Naive B cell (primary cell): ENCODE data around the gene VCX2. TPM values are rescaled to one million over a fixed set of nuclear protein-coding genes. Genes with fewer than 3 reads are reported as not detected.
"Not testable (repeated sequence)": the region's sequence is repeated elsewhere in the genome, so short reads cannot be mapped to it uniquely, and the experiment has no call there.

Source experiments
- ATAC-seq, 2 donors: fragments of 150-1000 bp; cut with Tn5 transposase; 2 replicates each; pipeline ENCODE4 v1.10.0; 2021; ENCODE audit warnings: low read depth in 2 of 2, mild to moderate bottlenecking in 2 of 2, moderate library complexity in 2 of 2
- DNase-seq: peaks from one replicate; pipeline ENCODE4 v3.0.0; 2022
- H3K27ac Mint-ChIP-seq, 6 donors: one replicate each; pipeline ENCODE4 v1.8.0; 2020 to 2022; ENCODE audit warnings: mild to moderate bottlenecking in 6 of 6, mixed read lengths in 6 of 6, moderate library complexity in 5 of 6, inconsistent platforms in 2 of 6
- H3K27me3 Mint-ChIP-seq, 3 donors: one replicate each; pipeline ENCODE4 v1.8.0; 2021 to 2022; ENCODE audit warnings: mixed read lengths in 3 of 3, mild to moderate bottlenecking in 1 of 3
- H3K36me3 Mint-ChIP-seq, 2 donors: one replicate each; pipeline ENCODE4 v1.8.0; 2020 to 2022; ENCODE audit warnings: mixed read lengths in 2 of 2, inconsistent platforms in 1 of 2, mild to moderate bottlenecking in 1 of 2
- H3K4me1 Mint-ChIP-seq, 3 donors: one replicate each; pipeline ENCODE4 v1.8.0; 2020 to 2022; ENCODE audit warnings: mixed read lengths in 3 of 3, inconsistent platforms in 1 of 3, mild to moderate bottlenecking in 1 of 3, moderate library complexity in 1 of 3
- H3K4me3 Mint-ChIP-seq, 8 donors: one replicate each; pipeline ENCODE4 v1.8.0; 2020 to 2022; ENCODE audit warnings: mild to moderate bottlenecking in 8 of 8, mixed read lengths in 8 of 8, moderate library complexity in 8 of 8, inconsistent platforms in 2 of 8
- H3K9me3 Mint-ChIP-seq, 7 donors: one replicate each; pipeline ENCODE4 v1.8.0; 2020 to 2022; ENCODE audit warnings: mixed read lengths in 7 of 7, mild to moderate bottlenecking in 5 of 7, inconsistent platforms in 2 of 7, moderate library complexity in 1 of 7
- polyA plus RNA-seq, 6 donors: library from polyadenylated mRNA; unstranded; fragments of 300-500 nt; fragmentation: Illumina TruSeq; gene quantifications; one replicate each; pipeline ENCODE4 v1.2.3, GENCODE V29; 2021; ENCODE audit warnings: low read depth in 6 of 6

The VCX2 gene
- polyA plus RNA-seq, 6 donors from 2014 or later: not detected

DNA sequence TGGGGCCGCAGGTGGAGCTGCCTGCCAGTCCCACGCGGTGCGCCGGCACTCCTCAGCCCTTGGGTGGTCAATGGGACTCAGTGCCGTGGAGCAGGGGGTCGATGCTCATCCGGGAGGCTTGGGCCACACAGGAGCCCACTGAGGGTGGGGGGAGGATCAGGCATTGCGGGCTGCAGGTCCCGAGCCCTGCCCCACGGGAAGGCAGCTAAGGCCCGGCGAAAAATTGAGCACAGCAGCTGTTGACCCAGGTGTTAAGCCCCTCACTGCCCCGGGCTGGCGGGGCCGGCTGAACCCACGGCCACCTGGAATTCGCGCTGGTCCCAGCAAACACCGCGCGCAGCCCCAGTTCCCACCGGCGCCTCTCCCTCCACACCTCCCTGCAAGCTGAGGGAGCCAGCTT is 26.1 kb downstream of the VCX2 start:
- no peak for ATAC-seq
- Mint-ChIP-seq H3K27ac (no peak overlapping the region), H3K36me3 (peaks cover 0 to 6% of the 10 kb centered on the region in 2 donors), H3K9me3 (peaks cover 0 to 13% (median 10%) of the 10 kb centered on the region in 7 donors), H3K27me3 (no peaks in the 10 kb centered on the region), H3K4me1 (peaks cover 0 to 3% (median 0%) of the 10 kb centered on the region in 3 donors), H3K4me3 (no peak overlapping the region)
- DNase-seq: no peak

- Mint-ChIP-seq H3K27ac (no peak overlapping the region), H3K27me3 (no peaks in the 10 kb centered on the region), H3K36me3 (no peaks in the 10 kb centered on the region), H3K4me1 (peaks cover 0 to 3% (median 0%) of the 10 kb centered on the region in 3 donors), H3K9me3 (peaks cover 0 to 15% (median 4%) of the 10 kb centered on the region in 7 donors), H3K4me3 (no peak overlapping the region)
- ATAC-seq (no peak), DNase-seq (no peak)
Observed at GRCh38 chrX:8141896-8142295, 29.2 kb downstream of the VCX2 start.

DNA sequence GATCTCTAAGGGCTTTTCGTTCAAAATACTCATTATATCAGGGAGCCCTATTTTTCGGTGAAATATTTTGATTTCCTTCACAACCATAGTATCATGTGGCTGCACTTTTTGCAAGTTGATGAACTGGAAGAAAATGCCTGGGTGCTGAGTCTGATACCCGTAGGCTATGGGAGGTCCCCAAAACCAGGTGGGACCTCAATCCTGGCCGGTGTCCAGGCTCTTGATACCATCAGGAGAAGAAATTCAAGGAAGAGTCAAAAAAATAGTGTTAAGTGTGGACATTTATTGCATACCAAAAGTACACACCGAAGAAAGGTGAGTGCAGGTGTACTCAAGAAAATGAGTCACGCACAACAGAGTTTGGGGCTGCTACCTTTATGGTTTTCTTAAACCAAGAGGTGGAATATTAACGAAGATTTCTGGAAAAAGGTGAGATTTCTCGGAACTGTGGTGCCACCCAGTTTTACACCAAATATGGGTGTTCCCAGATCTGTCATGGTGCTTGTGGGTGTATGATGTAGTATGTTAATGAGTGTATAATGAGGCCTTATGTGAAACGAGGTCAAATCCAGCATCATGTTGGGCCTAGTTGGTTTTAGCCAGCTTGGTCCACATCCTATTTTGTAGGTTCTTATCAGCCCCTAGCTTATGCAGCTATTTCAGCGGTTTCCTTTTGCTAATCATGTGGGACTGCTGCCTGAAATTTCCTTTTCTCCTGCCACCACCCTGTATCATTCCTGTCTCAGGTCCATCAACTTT is 29.9 kb downstream of the VCX2 start:
- H3K9me3 Mint-ChIP-seq: peaks cover 0 to 15% (median 4%) of the 10 kb centered on the region in 7 donors
- H3K4me3 Mint-ChIP-seq: no peak overlapping the region
- no peaks in the 10 kb centered on the region for H3K27me3 Mint-ChIP-seq
- H3K36me3 Mint-ChIP-seq: no peaks in the 10 kb centered on the region
- peaks cover 0 to 3% (median 0%) of the 10 kb centered on the region in 3 donors for H3K4me1 Mint-ChIP-seq
- ATAC-seq (no peak), DNase-seq (no peak)
- H3K27ac Mint-ChIP-seq: no peak overlapping the region

DNA sequence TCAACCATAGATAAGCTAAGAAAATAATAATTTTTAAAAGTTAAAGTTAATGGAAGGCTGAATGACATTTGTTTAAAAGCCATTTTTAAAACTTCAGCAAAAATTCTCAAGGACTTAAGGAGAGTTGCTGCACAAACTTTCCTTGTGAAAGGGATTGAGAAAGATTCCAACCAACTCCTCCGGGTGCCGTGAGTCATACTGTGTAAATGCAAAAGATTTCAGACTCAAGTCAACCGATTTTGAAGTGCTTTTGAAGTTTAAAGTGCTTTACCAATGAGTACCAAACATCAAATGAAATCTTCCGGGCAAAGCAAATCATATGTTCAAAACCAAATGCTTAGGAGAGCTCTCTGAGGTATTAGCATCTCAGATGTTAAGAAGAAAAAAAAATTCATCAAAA is 31.4 kb downstream of the VCX2 start:
- no peaks in the 10 kb centered on the region for H3K27me3 Mint-ChIP-seq
- ATAC-seq (no peak), DNase-seq (no peak)
- H3K4me3 Mint-ChIP-seq: no peak overlapping the region
- no peaks in the 10 kb centered on the region for H3K36me3 Mint-ChIP-seq
- peaks cover 0 to 3% (median 0%) of the 10 kb centered on the region in 3 donors for H3K4me1 Mint-ChIP-seq
- peaks cover 2 to 15% (median 3%) of the 10 kb centered on the region in 7 donors for H3K9me3 Mint-ChIP-seq
- H3K27ac Mint-ChIP-seq: no peak overlapping the region

GRCh38 chrX:8138252-8138651 is 32.8 kb downstream of the VCX2 start:
- H3K4me1 Mint-ChIP-seq: no peaks in the 10 kb centered on the region
- H3K27me3 Mint-ChIP-seq: no peaks in the 10 kb centered on the region
- DNase-seq (no peak), ATAC-seq (no peak)
- H3K4me3 Mint-ChIP-seq: no peak overlapping the region
- peaks cover 0 to 9% of the 10 kb centered on the region in 2 donors for H3K36me3 Mint-ChIP-seq
- H3K9me3 Mint-ChIP-seq: peaks cover 8 to 16% (median 12%) of the 10 kb centered on the region in 7 donors
- no peak overlapping the region for H3K27ac Mint-ChIP-seq

- Mint-ChIP-seq H3K4me3 (no peak overlapping the region), H3K36me3 (no peaks in the 10 kb centered on the region), H3K27me3 (no peaks in the 10 kb centered on the region), H3K4me1 (no peaks in the 10 kb centered on the region), H3K9me3 (peaks cover 0 to 7% (median 0%) of the 10 kb centered on the region in 7 donors), H3K27ac (no peak overlapping the region)
- DNase-seq (no peak), ATAC-seq (no peak)
Observed at GRCh38 chrX:8126648-8127047, 44.4 kb downstream of the VCX2 start.

GRCh38 chrX:8126092-8126491 is 45.0 kb downstream of the VCX2 start:
- Mint-ChIP-seq H3K4me3 (no peak overlapping the region), H3K27ac (no peak overlapping the region), H3K36me3 (no peaks in the 10 kb centered on the region), H3K9me3 (peaks cover 0 to 7% (median 0%) of the 10 kb centered on the region in 7 donors), H3K4me1 (no peaks in the 10 kb centered on the region), H3K27me3 (no peaks in the 10 kb centered on the region)
- no peak for ATAC-seq
- no peak for DNase-seq

- Mint-ChIP-seq H3K9me3 (peaks cover 0 to 10% (median 0%) of the 10 kb centered on the region in 7 donors), H3K27me3 (no peaks in the 10 kb centered on the region), H3K4me1 (no peaks in the 10 kb centered on the region), H3K27ac (no peak overlapping the region), H3K36me3 (no peaks in the 10 kb centered on the region), H3K4me3 (no peak overlapping the region)
- DNase-seq: no peak
- ATAC-seq: no peak
Observed at GRCh38 chrX:8125566-8125965, 45.5 kb downstream of the VCX2 start.

DNA sequence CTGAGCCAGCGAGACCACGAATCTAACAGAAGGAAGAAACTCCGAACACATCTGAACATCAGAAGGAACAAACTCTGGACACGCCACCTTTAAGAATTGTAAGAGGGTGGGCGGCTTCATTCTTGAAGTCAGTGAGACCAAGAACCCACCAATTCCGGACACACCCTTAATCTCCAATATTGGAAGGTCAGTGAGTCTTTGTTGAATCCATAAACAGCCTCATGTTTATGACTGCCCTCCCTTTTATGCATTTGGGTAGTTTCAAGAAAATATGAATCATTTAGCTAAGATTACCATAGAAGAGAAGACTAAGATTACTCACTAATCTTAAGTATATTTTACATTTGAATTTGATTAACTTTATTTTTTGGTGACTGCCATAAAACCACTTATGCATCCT is 48.5 kb downstream of the VCX2 start:
- Mint-ChIP-seq H3K4me1 (no peaks in the 10 kb centered on the region), H3K9me3 (peaks cover 0 to 7% (median 3%) of the 10 kb centered on the region in 7 donors), H3K27ac (no peak overlapping the region), H3K36me3 (no peaks in the 10 kb centered on the region), H3K4me3 (no peak overlapping the region), H3K27me3 (no peaks in the 10 kb centered on the region)
- DNase-seq (no peak), ATAC-seq (no peak)

DNA sequence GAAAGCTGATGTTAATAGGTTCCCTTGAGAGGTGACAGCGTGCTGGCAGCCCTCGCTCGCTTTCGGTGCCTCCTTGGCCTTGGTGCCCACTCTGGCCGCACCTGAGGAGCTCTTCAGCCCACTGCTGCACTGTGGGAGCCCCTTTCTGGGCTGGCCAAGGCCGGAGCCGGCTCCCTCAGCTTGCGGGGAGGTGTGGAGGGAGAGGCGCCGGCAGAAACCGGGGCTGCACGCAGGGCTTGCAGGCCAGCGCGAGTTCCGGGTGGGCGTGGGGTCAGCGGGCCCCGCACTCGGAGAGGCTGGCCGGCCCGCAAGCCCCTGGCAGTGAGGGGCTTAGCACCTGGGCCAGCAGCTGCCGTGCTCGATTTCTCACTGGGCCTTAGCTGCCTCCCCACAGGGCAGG is 49.7 kb downstream of the VCX2 start:
- not testable (repeated sequence) for H3K4me3 Mint-ChIP-seq, H3K9me3 Mint-ChIP-seq, H3K4me1 Mint-ChIP-seq, ATAC-seq, H3K27ac Mint-ChIP-seq, DNase-seq, H3K36me3 Mint-ChIP-seq, H3K27me3 Mint-ChIP-seq

Other genes with a start within 250 kb of the VCX2 start
- 10 to 100 TPM; 16.3 to 31.9 (median 20.1) TPM for gene PNPLA4, start 243.9 kb downstream of the VCX2 start, polyA plus RNA-seq